ENCODE measurements around the gene LAMA4. TPM values are rescaled to one million over a fixed set of nuclear protein-coding genes. Genes with fewer than 3 reads are reported as not detected.

Gene LAMA4
- total and polyA plus RNA-seq, 2 of the 13 experiments (the other 11 are each of a cell fraction or from before 2014, with no cell fraction given) = not detected

DNA sequence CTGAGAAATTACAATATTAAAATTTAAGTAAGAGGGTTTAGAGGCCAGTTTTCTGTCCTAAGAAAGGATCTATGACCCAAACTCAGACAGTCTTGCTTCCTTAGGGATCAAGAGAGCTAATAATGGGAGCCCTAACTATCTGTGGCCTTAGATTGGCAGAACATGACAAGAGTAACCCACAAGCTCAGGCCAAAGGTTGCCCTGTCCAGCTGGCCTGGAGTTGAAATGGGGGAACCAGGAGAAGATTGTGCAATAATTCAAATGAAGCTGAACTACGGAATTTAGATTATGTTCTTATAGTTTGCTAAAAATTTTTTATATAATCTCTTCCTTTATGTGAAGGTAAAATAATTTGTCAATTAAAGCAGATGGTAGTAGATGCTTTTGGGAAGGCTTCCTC lies 26.4 kb downstream of the LAMA4 start:
- TF ChIP-seq CEBPB (IDR thresholded peaks at IDR 0.05; ENCODE audit: borderline replicate concordance, low read depth, low read length) (peak; percentile 79; the same call in 1 of the 2 replicates), CSRNP1 (CRISPR knock-in tag; IDR thresholded peaks at IDR 0.05) (no peak)
- BruUV-seq (replicated peaks) = no TSS peak
- Histone ChIP-seq H3K4me1 (ENCODE audit: insufficient read depth, low read length) (no peaks in the 10 kb centered on the region), H4K20me1 (ENCODE audit: insufficient read depth, low read length) (no peaks in the 10 kb centered on the region), H3K79me2 (ENCODE audit: insufficient read depth, low read length) (no peaks in the 10 kb centered on the region), H3K27ac (ENCODE audit: extremely low read length, insufficient read depth, low read length) (no peak overlapping the region), H3K4me3 (replicated peaks in 1 of 3; ENCODE audit: insufficient read depth in 1 of 3, low read depth in 2 of 3, low read length in 3 of 3) (no peak overlapping the region), H3K36me3 (replicated peaks in 1 of 2; ENCODE audit: control insufficient read depth in 1 of 2, insufficient read depth in 2 of 2, low read length in 2 of 2) (no peaks in the 10 kb centered on the region), H2AFZ (ENCODE audit: low read length) (no peak overlapping the region), H3K4me2 (ENCODE audit: low read depth, low read length) (no peak overlapping the region), H3K9me3 (ENCODE audit: low read length) (no peaks in the 10 kb centered on the region), H3K9ac (ENCODE audit: insufficient read depth, low read depth, low read length) (no peak overlapping the region), H3K27me3 (ENCODE audit: control insufficient read depth in 1 of 2, insufficient read depth in 2 of 2, low read length in 2 of 2) (no peaks in the 10 kb centered on the region)
- POLR2A ChIA-PET = no interaction called here
- intact Hi-C loops (cut with micrococcal nuclease; ENCODE audit: unreplicated experiment) = no loop called here
- DNase-seq (ENCODE audit: low spot score) (no peak), FAIRE-seq (no peak), ATAC-seq (no peak)
- in situ Hi-C loops (cut with HindIII; ENCODE audit: extremely low pct_ligation_motif_present, low pct_unique_long_range_greater_than_20kb) = no loop called here
- 0% methylated on average over 1 of the region's 1 CpG for WGBS (ENCODE audit: low lambda C conversion rate)
- CTCF ChIA-PET (ENCODE audit: low intra/inter-chr PET ratio, low total read pairs) = no interaction called here

DNA sequence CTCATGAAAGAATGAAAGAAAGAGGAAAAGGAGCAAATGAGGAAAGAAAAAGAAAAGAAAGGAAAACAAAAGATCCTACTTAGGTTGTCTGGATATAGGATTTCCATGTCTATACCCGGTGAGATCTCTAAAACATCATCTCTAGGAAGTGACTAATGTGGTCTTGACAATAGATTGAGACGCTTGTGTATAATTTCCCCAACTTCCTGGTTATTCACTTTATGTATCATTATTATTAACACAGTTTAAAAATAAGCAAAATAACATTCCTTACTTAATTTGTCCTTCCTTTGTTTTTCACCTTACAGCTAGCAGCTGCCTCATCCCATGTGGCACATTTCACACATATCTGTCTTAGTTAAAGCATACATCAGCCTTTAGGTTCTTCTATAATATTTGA lies 27.0 kb downstream of the LAMA4 start:
- TF ChIP-seq ADNP (CRISPR knock-in tag; IDR thresholded peaks at IDR 0.05) (no peak), MTF2 (CRISPR knock-in tag; IDR thresholded peaks at IDR 0.05; ENCODE audit: borderline replicate concordance) (no peak), NCOA2 (CRISPR knock-in tag; IDR thresholded peaks at IDR 0.05) (no peak), ZNF572 (CRISPR knock-in tag; IDR thresholded peaks at IDR 0.05) (no peak), KLF6 (CRISPR knock-in tag; IDR thresholded peaks at IDR 0.05) (no peak), ZNF441 (CRISPR knock-in tag; IDR thresholded peaks at IDR 0.05; ENCODE audit: borderline replicate concordance) (no peak), CENPBD1 (CRISPR knock-in tag; IDR thresholded peaks at IDR 0.05; ENCODE audit: borderline replicate concordance, low read depth) (no peak), HNRNPH1 (optimal IDR thresholded peaks at IDR 0.05; ENCODE audit: low read depth, low read length) (no peak), SALL1 (CRISPR knock-in tag; IDR thresholded peaks at IDR 0.05) (no peak), CHD2 (IDR thresholded peaks at IDR 0.05; ENCODE audit: low read depth, low read length) (no peak), GRHL1 (CRISPR knock-in tag; conservative IDR thresholded peaks at IDR 0.05) (no peak), HCFC1 (IDR thresholded peaks at IDR 0.05; ENCODE audit: low read depth, low read length) (no peak), CREM (IDR thresholded peaks at IDR 0.05) (no peak), CREM (CRISPR knock-in tag; IDR thresholded peaks at IDR 0.05) (no peak)
- H3K27ac ChIP-seq (ENCODE audit: extremely low read length, insufficient read depth, low read length) = no peak overlapping the region
- H2AFZ ChIP-seq (ENCODE audit: low read length) = no peak overlapping the region
- H3K4me2 ChIP-seq (ENCODE audit: low read depth, low read length) = no peak overlapping the region
- CTCF ChIA-PET (ENCODE audit: low intra/inter-chr PET ratio, low total read pairs) = no interaction called here
- POLR2A ChIA-PET = no interaction called here
- no peaks in the 10 kb centered on the region for H3K9me3 ChIP-seq (ENCODE audit: low read length)
- no peak for ATAC-seq
- FAIRE-seq = no peak
- no peaks in the 10 kb centered on the region for H4K20me1 ChIP-seq (ENCODE audit: insufficient read depth, low read length)
- H3K4me3 ChIP-seq (replicated peaks in 1 of 3; ENCODE audit: insufficient read depth in 1 of 3, low read depth in 2 of 3, low read length in 3 of 3) = no peak overlapping the region
- in situ Hi-C loops (cut with HindIII; ENCODE audit: extremely low pct_ligation_motif_present, low pct_unique_long_range_greater_than_20kb) = no loop called here
- intact Hi-C loops (cut with micrococcal nuclease; ENCODE audit: unreplicated experiment) = no loop called here
- no peaks in the 10 kb centered on the region for H3K27me3 ChIP-seq (ENCODE audit: control insufficient read depth in 1 of 2, insufficient read depth in 2 of 2, low read length in 2 of 2)
- no peak for DNase-seq (ENCODE audit: low spot score)
- no TSS peak for BruUV-seq (replicated peaks)
- H3K79me2 ChIP-seq (ENCODE audit: insufficient read depth, low read length) = no peaks in the 10 kb centered on the region
- H3K36me3 ChIP-seq (replicated peaks in 1 of 2; ENCODE audit: control insufficient read depth in 1 of 2, insufficient read depth in 2 of 2, low read length in 2 of 2) = no peaks in the 10 kb centered on the region
- no peaks in the 10 kb centered on the region for H3K4me1 ChIP-seq (ENCODE audit: insufficient read depth, low read length)
- 26% methylated on average over 2 of the region's 2 CpGs for WGBS (ENCODE audit: low lambda C conversion rate)
- H3K9ac ChIP-seq (ENCODE audit: insufficient read depth, low read depth, low read length) = no peak overlapping the region
